AG09309 (cell line): ENCODE measurements around the gene ZCCHC24.

Source experiments
- DNase-seq: peaks from one replicate; pipeline ENCODE4 v3.0.0-alpha.2; 2010; ENCODE audit warnings: low read depth
- H3K4me3 ChIP-seq: 2 replicates; pipeline ENCODE4 v1.5.1; 2011; ENCODE audit warnings: mild to moderate bottlenecking, low read depth, low read length, moderate library complexity; ENCODE audit not compliant: control insufficient read depth
- CTCF ChIP-seq: IDR thresholded peaks from 2 replicates; pipeline ENCODE4 v1.5.1; 2011; ENCODE audit warnings: mild to moderate bottlenecking, low read depth, low read length, inconsistent platforms; ENCODE audit not compliant: insufficient read depth, control insufficient read depth; ENCODE audit errors: missing control alignments

The ZCCHC24 gene

GRCh38 chr10:79457256-79457785 lies 11.9 kb upstream of the ZCCHC24 start:
- H3K4me3 ChIP-seq, result no peak overlapping the region
- no peak for DNase-seq
- TF ChIP-seq CTCF, result no peak

GRCh38 chr10:79454259-79454658 lies 8.8 kb upstream of the ZCCHC24 start:
- DNase-seq, result peak; percentile 84
- TF ChIP-seq CTCF, result no peak
- no peak overlapping the region for H3K4me3 ChIP-seq

GRCh38 chr10:79453392-79453791 lies 8.0 kb upstream of the ZCCHC24 start:
- TF ChIP-seq CTCF, result no peak

GRCh38 chr10:79452174-79452611 lies 6.8 kb upstream of the ZCCHC24 start:
- no peak for TF ChIP-seq CTCF
- no peak for DNase-seq
- no peak overlapping the region for H3K4me3 ChIP-seq

More at GRCh38 chr10:79453392-79453791, 8.0 kb upstream of the ZCCHC24 start:
- no peak for DNase-seq
- no peak overlapping the region for H3K4me3 ChIP-seq

GRCh38 chr10:79451046-79451699 lies 5.7 kb upstream of the ZCCHC24 start:
- no peak for TF ChIP-seq CTCF
- DNase-seq, result no peak
- H3K4me3 ChIP-seq, result no peak overlapping the region

GRCh38 chr10:79449181-79450146 lies 4.0 kb upstream of the ZCCHC24 start:
- TF ChIP-seq CTCF, result no peak
- DNase-seq, result no peak
- no peak overlapping the region for H3K4me3 ChIP-seq
